ENCODE measurements around the gene SLC6A7.

DNA sequence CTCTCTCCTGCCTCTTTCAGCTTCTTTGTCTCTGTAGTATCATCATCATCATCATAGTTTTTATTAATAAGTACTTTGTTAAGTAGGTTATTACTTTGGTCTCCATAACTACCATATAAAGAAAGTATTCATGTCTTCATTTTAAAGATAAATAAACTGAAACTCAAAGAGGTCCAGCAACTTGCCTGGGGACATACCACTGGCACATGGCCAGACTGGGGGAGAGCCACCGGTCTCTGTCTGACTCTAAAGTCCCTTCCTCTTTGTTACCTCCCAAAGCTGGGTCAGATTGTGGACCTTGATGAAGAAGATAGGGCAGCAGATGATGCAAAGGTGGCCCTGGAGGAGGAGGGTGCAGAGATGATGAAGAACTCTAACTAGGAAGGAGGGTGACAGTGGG is 14.8 kb upstream of the SLC6A7 start:
- TF ChIP-seq, protein P1, sequence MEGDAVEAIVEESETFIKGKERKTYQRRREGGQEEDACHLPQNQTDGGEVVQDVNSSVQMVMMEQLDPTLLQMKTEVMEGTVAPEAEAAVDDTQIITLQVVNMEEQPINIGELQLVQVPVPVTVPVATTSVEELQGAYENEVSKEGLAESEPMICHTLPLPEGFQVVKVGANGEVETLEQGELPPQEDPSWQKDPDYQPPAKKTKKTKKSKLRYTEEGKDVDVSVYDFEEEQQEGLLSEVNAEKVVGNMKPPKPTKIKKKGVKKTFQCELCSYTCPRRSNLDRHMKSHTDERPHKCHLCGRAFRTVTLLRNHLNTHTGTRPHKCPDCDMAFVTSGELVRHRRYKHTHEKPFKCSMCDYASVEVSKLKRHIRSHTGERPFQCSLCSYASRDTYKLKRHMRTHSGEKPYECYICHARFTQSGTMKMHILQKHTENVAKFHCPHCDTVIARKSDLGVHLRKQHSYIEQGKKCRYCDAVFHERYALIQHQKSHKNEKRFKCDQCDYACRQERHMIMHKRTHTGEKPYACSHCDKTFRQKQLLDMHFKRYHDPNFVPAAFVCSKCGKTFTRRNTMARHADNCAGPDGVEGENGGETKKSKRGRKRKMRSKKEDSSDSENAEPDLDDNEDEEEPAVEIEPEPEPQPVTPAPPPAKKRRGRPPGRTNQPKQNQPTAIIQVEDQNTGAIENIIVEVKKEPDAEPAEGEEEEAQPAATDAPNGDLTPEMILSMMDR (conservative IDR thresholded peaks at IDR 0.05; ENCODE audit: low read depth, low read length) = no peak
- no peak for TF ChIP-seq EZH2 (IDR thresholded peaks at IDR 0.05; ENCODE audit: borderline replicate concordance, low read depth, low read length, poor library complexity, severe bottlenecking)
